NT2/D1 (cell line): Measurements from ENCODE around the gene TBL1XR1.

ENCODE experiments used
- SUZ12 ChIP-seq: IDR thresholded peaks from 2 replicates; pipeline ENCODE4 v1.6.1; 2011; ENCODE audit not compliant: insufficient read length, insufficient read depth; ENCODE audit errors: extremely low read depth
- YY1 ChIP-seq: IDR thresholded peaks from 2 replicates; pipeline ENCODE4 v1.6.1; 2011; ENCODE audit not compliant: insufficient read length, insufficient read depth
- ZNF274 ChIP-seq: IDR thresholded peaks from 2 replicates; pipeline ENCODE4 v1.6.1; 2011; ENCODE audit warnings: mild to moderate bottlenecking, low read depth, low read length

GRCh38 chr3:177105623-177106022, 91.7 kb downstream of the TBL1XR1 start:
- no peak for TF ChIP-seq ZNF274
- no peak for TF ChIP-seq SUZ12
- TF ChIP-seq YY1 = no peak
